Endothelial cell of umbilical vein (primary cell): ENCODE results near the gene VIPR2. TPM values are rescaled to one million over a fixed set of nuclear protein-coding genes. Genes with fewer than 3 reads are reported as not detected.

Experiments used
- BruUV-seq: library from RNA; stranded (reverse); fragments of 400-500 nt; replicated peaks from 2 replicates; lab custom pipeline; 2021; lab: Mats Ljungman, UMichigan
- CTCF ChIA-PET: fragments of 300-600, 350-600 bp; sonication (Branson Sonifier 250); formaldehyde crosslinking; loops from one replicate; lab custom pipeline; 2021; ENCODE audit warnings: antibody characterized with exemption, inconsistent platforms; lab: Charles Lee
- POLR2A ChIA-PET: fragments of 300-600, 350-600 bp; sonication (Branson Sonifier 250); formaldehyde crosslinking; loops from one replicate; lab custom pipeline; 2021; ENCODE audit warnings: antibody characterized with exemption, inconsistent platforms; lab: Charles Lee
- DNase-seq: peaks from one replicate; pipeline ENCODE4 v3.0.0-alpha.2; 2011; ENCODE audit warnings: low read depth, low spot score
- FAIRE-seq: peaks from 2 replicates; lab custom pipeline; 2011; peaks lifted over from hg19 to GRCh38; lab: Jason Lieb, UNC
- H2AFZ ChIP-seq: 2 replicates; pipeline ENCODE4 v1.6.0; 2012; ENCODE audit warnings: low read depth, low read length, control low read depth, inconsistent platforms
- H3K27ac ChIP-seq: 2 replicates; pipeline ENCODE4 v1.5.1; 2011; ENCODE audit warnings: low read depth, mild to moderate bottlenecking, control low read depth, low read length, moderate library complexity; ENCODE audit not compliant: insufficient read depth
- H3K27me3 ChIP-seq, 2 experiments: 2 replicates each; pipeline versions ENCODE4 v1.6.0 to v1.6.1; 2011; ENCODE audit warnings: low read length in 2 of 2, mixed read lengths in 1 of 2; ENCODE audit not compliant: control insufficient read depth in 2 of 2, insufficient read depth in 2 of 2
- H3K36me3 ChIP-seq, 2 experiments: 2 replicates in 1 of 2; 3 replicates in 1 of 2; pipeline ENCODE4 v1.5.1; 2011; ENCODE audit warnings: low read length in 2 of 2, mild to moderate bottlenecking in 1 of 2, moderate library complexity in 1 of 2; ENCODE audit not compliant: control insufficient read depth in 2 of 2, insufficient read depth in 2 of 2; ENCODE audit errors: extremely low read depth in 1 of 2
- H3K4me1 ChIP-seq: 3 replicates; pipeline ENCODE4 v1.5.1; 2011; ENCODE audit warnings: mild to moderate bottlenecking, low read length; ENCODE audit not compliant: control insufficient read depth, insufficient read depth; ENCODE audit errors: extremely low read depth
- H3K4me2 ChIP-seq: 2 replicates; pipeline ENCODE4 v1.6.1; 2011; ENCODE audit warnings: low read length, control low read depth, mixed read lengths; ENCODE audit not compliant: insufficient read depth
- H3K4me3 ChIP-seq, 3 experiments: fragments of 200-600 bp in 1 of 3; sonication (generic), shearing (Covaris generic) in 1 of 3; replicated peaks in 1 of 3; 2 replicates each; pipeline ENCODE4 v1.5.1; 2011 to 2016; ENCODE audit warnings: control low read depth in 3 of 3, low read length in 3 of 3, mild to moderate bottlenecking in 2 of 3, inconsistent platforms in 1 of 3, low read depth in 1 of 3, moderate library complexity in 1 of 3; ENCODE audit not compliant: insufficient read depth in 1 of 3
- H3K79me2 ChIP-seq: 2 replicates; pipeline ENCODE4 v1.6.0; 2012; ENCODE audit warnings: low read length, inconsistent platforms; ENCODE audit not compliant: control insufficient read depth, insufficient read depth
- H3K9ac ChIP-seq: replicated peaks from 2 replicates; pipeline ENCODE3; 2011; ENCODE audit warnings: low read length, control low read depth; ENCODE audit not compliant: insufficient read depth; ENCODE audit errors: extremely low read depth
- H3K9me1 ChIP-seq: replicated peaks from 3 replicates; pipeline ENCODE4 v1.6.0; 2011; ENCODE audit warnings: mild to moderate bottlenecking, low read length; ENCODE audit not compliant: control insufficient read depth, insufficient read depth; ENCODE audit errors: extremely low read depth
- H3K9me3 ChIP-seq: replicated peaks from 2 replicates; pipeline ENCODE4 v1.5.1; 2012; ENCODE audit warnings: low read length, inconsistent platforms; ENCODE audit not compliant: control insufficient read depth, insufficient read depth
- H4K20me1 ChIP-seq: replicated peaks from 2 replicates; pipeline ENCODE3; 2011; ENCODE audit warnings: mild to moderate bottlenecking, low read length; ENCODE audit not compliant: control insufficient read depth, insufficient read depth; ENCODE audit errors: extremely low read depth
- CTCF ChIP-seq, 2 donors: IDR thresholded peaks; 1 replicate in 1 of 2; 2 replicates in 1 of 2; pipeline ENCODE4 v1.5.1; 2011; ENCODE audit warnings: low read length in 2 of 2, mild to moderate bottlenecking in 2 of 2, moderate library complexity in 2 of 2, control low read depth in 1 of 2, inconsistent platforms in 1 of 2, low read depth in 1 of 2; ENCODE audit not compliant: insufficient read depth in 1 of 2; ENCODE audit errors: extremely low read depth in 1 of 2
- EZH2 ChIP-seq: IDR thresholded peaks from 2 replicates; pipeline ENCODE4 v1.6.1; 2012; ENCODE audit warnings: borderline replicate concordance, low read depth, mild to moderate bottlenecking, moderate library complexity, low read length, inconsistent platforms; ENCODE audit not compliant: severe bottlenecking
- FOS ChIP-seq: IDR thresholded peaks from 2 replicates; pipeline ENCODE4 v1.6.1; 2011; ENCODE audit warnings: mild to moderate bottlenecking, low read length, moderate library complexity, borderline replicate concordance; ENCODE audit not compliant: insufficient read depth
- GATA2 ChIP-seq: IDR thresholded peaks from 2 replicates; pipeline ENCODE4 v1.7.0; 2011; ENCODE audit warnings: low read depth, mild to moderate bottlenecking, moderate library complexity, mixed read lengths, low read length; ENCODE audit not compliant: insufficient read length, insufficient read depth
- JUN ChIP-seq: IDR thresholded peaks from 2 replicates; pipeline ENCODE4 v1.6.1; 2011; ENCODE audit warnings: borderline replicate concordance, low read depth; ENCODE audit not compliant: insufficient read length, insufficient read depth
- MAX ChIP-seq: IDR thresholded peaks from 2 replicates; pipeline ENCODE4 v1.6.1; 2011; ENCODE audit not compliant: insufficient read depth, insufficient read length
- MYC ChIP-seq: IDR thresholded peaks from one replicate; pipeline ENCODE4 v1.6.1; 2011; ENCODE audit warnings: mild to moderate bottlenecking, low read depth, low read length
- POLR2A ChIP-seq: IDR thresholded peaks from 2 replicates; pipeline ENCODE4 v1.6.1; 2012; ENCODE audit warnings: low read depth, mild to moderate bottlenecking, control low read depth, low read length
- POLR2AphosphoS5 ChIP-seq: IDR thresholded peaks from 2 replicates; pipeline ENCODE4 v1.6.1; 2012; ENCODE audit warnings: low read depth, mild to moderate bottlenecking, control low read depth, low read length, moderate library complexity; ENCODE audit not compliant: insufficient read depth
- dilution Hi-C: fragments of 300-500 bp; cut with MboI; formaldehyde crosslinking; loops from one replicate; pipeline ENCODE4 v1.15.0; 2019; ENCODE audit warnings: low sequenced_read_pairs; ENCODE audit not compliant: extremely low pct_ligation_motif_present
- intact Hi-C: fragments of 100-400 bp; cut with micrococcal nuclease; formaldehyde crosslinking; loops from one replicate; pipeline ENCODE4 v1.10.0; 2022
- polyA plus RNA-seq, 4 experiments: library from polyadenylated mRNA; depleted of rRNA in 3 of 4; stranded (reverse) in 3 of 4; unstranded in 1 of 4; fragments of >200 nt; gene quantifications; 2 replicates each; pipeline versions ENCODE4 v1.2.1 to v1.2.3, GENCODE V29; 2011 to 2012; ENCODE audit warnings: missing spikeins in 1 of 4
- total RNA-seq: library from RNA; stranded (reverse); gene quantifications from 2 replicates; pipeline ENCODE4 v1.2.3, GENCODE V29; 2021

VIPR2 gene
- total and polyA plus RNA-seq, 2 donors (not counting 3 experiments of a cell fraction or from before 2014, with no cell fraction given) = not detected

DNA sequence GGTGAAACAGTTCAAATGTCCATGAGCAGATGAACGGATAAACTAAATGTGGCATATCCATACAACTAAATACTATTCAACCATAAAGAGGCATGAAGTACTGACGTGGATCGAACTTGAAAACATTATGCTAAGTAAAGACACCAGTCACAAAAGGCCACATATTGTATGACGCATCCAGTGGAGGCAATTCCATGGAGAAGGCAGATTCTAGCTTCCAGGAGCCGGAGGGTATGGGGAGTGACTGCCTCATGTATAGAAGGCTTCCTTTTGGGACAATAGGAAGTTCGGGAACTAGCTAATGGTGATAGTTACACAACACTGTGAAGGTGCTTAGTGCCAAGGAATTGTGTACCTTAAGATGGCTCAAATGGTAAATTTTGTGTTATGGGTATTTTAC is 98.4 kb downstream of the VIPR2 start:
- no peak overlapping the region for H3K27ac ChIP-seq
- intact Hi-C loops (no loop called here), dilution Hi-C loops (no loop called here)
- H3K9me3 ChIP-seq = no peaks in the 10 kb centered on the region
- no TSS peak for BruUV-seq
- ChIA-PET POLR2A (no interaction called here), CTCF (no interaction called here)
- no peaks in the 10 kb centered on the region for H3K9me1 ChIP-seq
- no peak overlapping the region for H3K4me2 ChIP-seq
- H2AFZ ChIP-seq = no peak overlapping the region
- H3K4me3 ChIP-seq = no peak overlapping the region
- no peaks in the 10 kb centered on the region for H3K4me1 ChIP-seq
- H3K79me2 ChIP-seq = no peaks in the 10 kb centered on the region
- H4K20me1 ChIP-seq = no peaks in the 10 kb centered on the region
- DNase-seq (no peak), FAIRE-seq (no peak)
- TF ChIP-seq EZH2 = no peak
- no peak for TF ChIP-seq JUN
- TF ChIP-seq POLR2AphosphoS5 = no peak
- no peak for TF ChIP-seq FOS
- TF ChIP-seq MYC = no peak
- no peak for TF ChIP-seq GATA2
- H3K27me3 ChIP-seq = no peaks in the 10 kb centered on the region
- no peak overlapping the region for H3K9ac ChIP-seq
- no peaks in the 10 kb centered on the region for H3K36me3 ChIP-seq

- DNase-seq (no peak), FAIRE-seq (no peak)
- BruUV-seq = no TSS peak
- intact Hi-C loops (no loop called here), dilution Hi-C loops (no loop called here)
- Histone ChIP-seq H3K36me3 (no peaks in the 10 kb centered on the region), H3K79me2 (no peaks in the 10 kb centered on the region), H2AFZ (no peak overlapping the region), H3K9me1 (no peaks in the 10 kb centered on the region), H3K9ac (no peak overlapping the region), H4K20me1 (no peaks in the 10 kb centered on the region), H3K9me3 (no peaks in the 10 kb centered on the region), H3K27ac (no peak overlapping the region), H3K27me3 (no peaks in the 10 kb centered on the region), H3K4me3 (no peak overlapping the region), H3K4me1 (no peaks in the 10 kb centered on the region), H3K4me2 (no peak overlapping the region)
- TF ChIP-seq GATA2 (no peak), POLR2A (no peak), POLR2AphosphoS5 (no peak), FOS (no peak), MYC (no peak), MAX (no peak), JUN (no peak), EZH2 (no peak), CTCF (IDR thresholded peaks at IDR 0.05; ENCODE audit: extremely low read depth in 1 of 2, insufficient read depth in 1 of 2, low read depth in 1 of 2, low read length in 2 of 2) (no peak)
- ChIA-PET POLR2A (no interaction called here), CTCF (no interaction called here)
These were observed 98.8 kb downstream of the VIPR2 start for GRCh38 chr7:159045839-159046238.
